B cell (primary cell): ENCODE data around the gene ATP11A. TPM values are rescaled to one million over a fixed set of nuclear protein-coding genes. Genes with fewer than 3 reads are reported as not detected.

Experiments
- ATAC-seq: fragments of 200-7000 bp; cut with Tn5 transposase; one replicate; pipeline ENCODE4 v1.10.0; 2021; ENCODE audit warnings: low read depth, mild to moderate bottlenecking, moderate number of reproducible peaks, moderate library complexity
- CTCF ChIA-PET: fragments of 350-600 bp; sonication (Branson Sonifier 250); formaldehyde crosslinking; loops from one replicate; lab custom pipeline; 2021; ENCODE audit warnings: antibody characterized with exemption, inconsistent platforms; lab: Charles Lee
- POLR2A ChIA-PET: fragments of 350-600 bp; sonication (Branson Sonifier 250); formaldehyde crosslinking; loops from one replicate; lab custom pipeline; 2021; ENCODE audit warnings: antibody characterized with exemption; lab: Charles Lee
- DNase-seq: peaks from one replicate; pipeline ENCODE4 v3.0.0; 2013
- H2AFZ ChIP-seq: 2 replicates; pipeline ENCODE4 v1.6.1; 2012; ENCODE audit warnings: mild to moderate bottlenecking, low read depth, low read length; ENCODE audit not compliant: insufficient read depth, poor library complexity, severe bottlenecking
- H3K27ac ChIP-seq, 2 donors: 1 replicate in 1 of 2; 2 replicates in 1 of 2; pipeline ENCODE4 v1.5.1; 2012 to 2013; ENCODE audit warnings: low read length in 2 of 2, mild to moderate bottlenecking in 2 of 2, moderate library complexity in 1 of 2
- H3K27me3 ChIP-seq, 4 experiments: fragments of 200-600 bp in 1 of 4; sonication (generic) in 1 of 4; replicated peaks in 1 of 4; 1 replicate in 2 of 4; 2 replicates in 2 of 4; pipeline versions ENCODE4 v1.6.1 to v1.7.0; 2013 to 2016; ENCODE audit warnings: low read length in 3 of 4, mild to moderate bottlenecking in 2 of 4, mixed read lengths in 1 of 4, moderate library complexity in 1 of 4; ENCODE audit not compliant: insufficient read depth in 4 of 4, control insufficient read depth in 3 of 4; ENCODE audit errors: control extremely low read depth in 1 of 4
- H3K36me3 ChIP-seq, 2 experiments: replicated peaks in 1 of 2; 1 replicate in 1 of 2; 2 replicates in 1 of 2; pipeline versions ENCODE4 v1.6.1 to v1.7.1; 2013; ENCODE audit warnings: low read length in 1 of 2; ENCODE audit not compliant: insufficient read depth in 2 of 2, control insufficient read depth in 1 of 2; ENCODE audit errors: control extremely low read depth in 1 of 2, extremely low read depth in 1 of 2
- H3K4me1 ChIP-seq, 2 donors: fragments of 200-600 bp in 1 of 2; sonication (generic) in 1 of 2; 1 replicate in 1 of 2; 2 replicates in 1 of 2; pipeline versions ENCODE4 v1.5.1 to v1.6.1; 2013 to 2017; ENCODE audit warnings: low read length in 2 of 2; ENCODE audit not compliant: control insufficient read depth in 2 of 2, insufficient read depth in 2 of 2
- H3K4me2 ChIP-seq: replicated peaks from 2 replicates; pipeline ENCODE3; 2012; ENCODE audit warnings: mild to moderate bottlenecking, low read depth, low read length; ENCODE audit not compliant: poor library complexity, severe bottlenecking
- H3K4me3 ChIP-seq, 5 experiments: fragments of 200-600 bp in 1 of 5; sonication (generic) in 1 of 5; 1 replicate in 3 of 5; 2 replicates in 2 of 5; pipeline versions ENCODE4 v1.5.1 to v1.7.0; 2011 to 2016; ENCODE audit warnings: low read length in 4 of 5, mild to moderate bottlenecking in 4 of 5, low read depth in 2 of 5, control low read depth in 1 of 5, moderate library complexity in 1 of 5; ENCODE audit not compliant: insufficient read depth in 1 of 5; ENCODE audit errors: control extremely low read depth in 1 of 5, extremely low read depth in 1 of 5
- H3K79me2 ChIP-seq: fragments of 200-600 bp; sonication (generic); one replicate; pipeline ENCODE4 v1.6.0; 2016; ENCODE audit warnings: low read length; ENCODE audit not compliant: control insufficient read depth, insufficient read depth
- H3K9ac ChIP-seq: fragments of 200-600 bp; sonication (generic); 2 replicates; pipeline ENCODE4 v1.6.1; 2017; ENCODE audit warnings: mild to moderate bottlenecking, low read length, moderate library complexity
- H3K9me3 ChIP-seq, 3 donors: one replicate each; pipeline versions ENCODE4 v1.6.1 to v1.7.1; 2013; ENCODE audit warnings: low read length in 2 of 3; ENCODE audit not compliant: control insufficient read depth in 2 of 3, insufficient read depth in 1 of 3; ENCODE audit errors: control extremely low read depth in 1 of 3
- H4K20me1 ChIP-seq: 2 replicates; pipeline ENCODE4 v1.6.0; 2012; ENCODE audit warnings: mild to moderate bottlenecking, low read length; ENCODE audit not compliant: insufficient read depth, control insufficient read depth, poor library complexity, severe bottlenecking
- H3K27ac Mint-ChIP-seq: one replicate; pipeline ENCODE4 v1.8.0; 2021; ENCODE audit warnings: mixed read lengths
- H3K27me3 Mint-ChIP-seq: one replicate; pipeline ENCODE4 v1.8.0; 2021; ENCODE audit warnings: mixed read lengths
- H3K4me1 Mint-ChIP-seq: one replicate; pipeline ENCODE4 v1.8.0; 2021; ENCODE audit warnings: mixed read lengths
- H3K4me3 Mint-ChIP-seq: one replicate; pipeline ENCODE4 v1.8.0; 2021; ENCODE audit warnings: mixed read lengths
- H3K9me3 Mint-ChIP-seq: one replicate; pipeline ENCODE4 v1.8.0; 2022; ENCODE audit warnings: mixed read lengths; ENCODE audit not compliant: insufficient read depth
- EZH2 ChIP-seq: IDR thresholded peaks from 2 replicates; pipeline ENCODE4 v1.6.1; 2012; ENCODE audit warnings: borderline replicate concordance, low read depth, mild to moderate bottlenecking, moderate library complexity, low read length; ENCODE audit not compliant: insufficient read depth, poor library complexity, severe bottlenecking
- WGBS: methylation state at CpG from one replicate; pipeline ENCODE4 v1.1.5; 2013; ENCODE audit warnings: missing lambda C conversion rate; ENCODE audit not compliant: insufficient coverage; 5-methylcytosine and 5-hydroxymethylcytosine counted together
- intact Hi-C: fragments of 100-400 bp; cut with micrococcal nuclease; formaldehyde crosslinking; loops from one replicate; pipeline ENCODE4 v1.10.0; 2022
- polyA plus RNA-seq: library from polyadenylated mRNA; depleted of rRNA; stranded (reverse); fragments of >200 nt; gene quantifications from 2 replicates; pipeline ENCODE4 v1.2.3, GENCODE V29; 2012
- total RNA-seq, 2 donors: library from RNA; stranded (reverse); fragments of 120-200 nt in 1 of 2; gene quantifications; 1 replicate in 1 of 2; 2 replicates in 1 of 2; pipeline versions ENCODE4 v1.2.3 to v1.2.4, GENCODE V29; 2013 to 2022
- TF ChIP-seq, protein P1 (sequence below): fragments of 200-600 bp; IDR thresholded peaks from one replicate; pipeline ENCODE4 v1.8.0; 2022; ENCODE audit warnings: antibody characterized with exemption, mild to moderate bottlenecking

The ATP11A gene
- total and polyA plus RNA-seq, 2 donors (not counting 1 experiment from before 2014, with no cell fraction given) = 36.9 to 60.3 TPM

DNA sequence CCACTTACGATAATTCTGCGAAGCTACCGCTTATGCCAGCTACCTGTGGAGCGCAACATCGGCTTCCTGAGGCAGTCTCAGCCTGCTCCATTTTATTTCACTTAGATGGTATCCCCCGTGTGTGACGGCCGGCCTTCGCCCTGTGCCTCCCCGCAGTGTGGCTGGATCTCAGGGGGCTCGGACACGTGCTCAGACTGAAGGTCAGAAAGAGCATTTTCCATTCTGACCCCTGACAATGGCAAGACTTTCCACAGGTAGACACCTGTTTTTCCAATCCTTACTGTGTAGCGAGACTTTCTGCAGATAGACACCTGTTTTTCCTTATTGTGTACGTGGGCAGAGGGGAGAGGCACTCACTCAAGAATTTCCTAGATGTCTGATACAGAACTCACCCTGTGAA, 52.7 kb downstream of the ATP11A start:
- intact Hi-C loops = no loop called here
- 87% methylated on average over 13 of the region's 14 CpGs for WGBS
- Histone ChIP-seq H2AFZ (no peak overlapping the region), H3K79me2 (peaks cover 6% of the 10 kb centered on the region), H3K36me3 (no peaks in the 10 kb centered on the region), H3K27ac (no peak overlapping the region), H3K9ac (no peak overlapping the region), H4K20me1 (no peaks in the 10 kb centered on the region), H3K4me1 (no peaks in the 10 kb centered on the region), H3K27me3 (no peaks in the 10 kb centered on the region), H3K4me3 (no peak overlapping the region), H3K4me2 (no peak overlapping the region), H3K9me3 (no peaks in the 10 kb centered on the region)
- Mint-ChIP-seq H3K9me3 (no peaks in the 10 kb centered on the region), H3K4me1 (peaks cover 10% of the 10 kb centered on the region), H3K27me3 (no peaks in the 10 kb centered on the region), H3K27ac (no peak overlapping the region), H3K4me3 (no peak overlapping the region)
- POLR2A ChIA-PET = no interaction called here
- CTCF ChIA-PET = no interaction called here
- ATAC-seq (no peak), DNase-seq (no peak)
- TF ChIP-seq, protein P1, sequence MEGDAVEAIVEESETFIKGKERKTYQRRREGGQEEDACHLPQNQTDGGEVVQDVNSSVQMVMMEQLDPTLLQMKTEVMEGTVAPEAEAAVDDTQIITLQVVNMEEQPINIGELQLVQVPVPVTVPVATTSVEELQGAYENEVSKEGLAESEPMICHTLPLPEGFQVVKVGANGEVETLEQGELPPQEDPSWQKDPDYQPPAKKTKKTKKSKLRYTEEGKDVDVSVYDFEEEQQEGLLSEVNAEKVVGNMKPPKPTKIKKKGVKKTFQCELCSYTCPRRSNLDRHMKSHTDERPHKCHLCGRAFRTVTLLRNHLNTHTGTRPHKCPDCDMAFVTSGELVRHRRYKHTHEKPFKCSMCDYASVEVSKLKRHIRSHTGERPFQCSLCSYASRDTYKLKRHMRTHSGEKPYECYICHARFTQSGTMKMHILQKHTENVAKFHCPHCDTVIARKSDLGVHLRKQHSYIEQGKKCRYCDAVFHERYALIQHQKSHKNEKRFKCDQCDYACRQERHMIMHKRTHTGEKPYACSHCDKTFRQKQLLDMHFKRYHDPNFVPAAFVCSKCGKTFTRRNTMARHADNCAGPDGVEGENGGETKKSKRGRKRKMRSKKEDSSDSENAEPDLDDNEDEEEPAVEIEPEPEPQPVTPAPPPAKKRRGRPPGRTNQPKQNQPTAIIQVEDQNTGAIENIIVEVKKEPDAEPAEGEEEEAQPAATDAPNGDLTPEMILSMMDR = no peak

DNA sequence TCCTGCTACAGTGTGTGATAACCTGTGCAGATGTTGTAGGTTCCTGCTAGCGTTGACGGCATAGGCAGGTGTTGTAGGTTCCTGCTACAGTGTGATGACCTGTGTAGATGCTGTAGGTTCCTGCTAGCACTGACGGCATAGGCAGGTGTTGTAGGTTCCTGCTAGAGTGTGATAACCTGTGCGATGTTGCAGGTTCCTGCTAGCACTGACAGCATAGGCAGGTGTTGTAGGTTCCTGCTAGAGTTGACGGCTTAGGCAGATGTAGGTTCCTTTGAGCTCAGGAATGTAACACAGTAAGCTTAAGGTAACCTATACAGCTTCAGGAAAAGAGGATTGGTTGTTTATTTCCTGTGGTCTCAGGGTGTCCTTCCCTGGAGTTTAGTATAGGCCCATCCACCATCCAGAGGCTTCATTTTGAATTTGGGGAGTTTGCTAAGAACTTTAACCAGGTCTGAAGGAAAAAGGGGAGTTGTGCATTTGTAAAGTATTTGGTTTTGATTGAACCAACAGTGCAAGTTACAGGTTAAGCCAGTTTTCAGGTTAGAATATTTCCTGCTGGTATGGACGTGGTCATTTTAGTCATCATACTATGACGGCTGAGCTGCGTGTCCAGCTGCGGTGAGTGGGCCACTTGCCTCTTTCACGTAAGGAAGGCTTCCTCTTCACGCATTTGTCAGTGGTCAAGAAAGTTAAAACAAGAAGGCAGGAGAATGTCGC, 53.8 kb downstream of the ATP11A start:
- ChIA-PET CTCF (no interaction called here), POLR2A (no interaction called here)
- Mint-ChIP-seq H3K27ac (no peak overlapping the region), H3K9me3 (no peaks in the 10 kb centered on the region), H3K4me1 (peaks cover 10% of the 10 kb centered on the region), H3K4me3 (no peak overlapping the region), H3K27me3 (no peaks in the 10 kb centered on the region)
- Histone ChIP-seq H3K9me3 (peaks cover 0 to under 1% (median 0%) of the 10 kb centered on the region in 3 donors), H3K36me3 (no peaks in the 10 kb centered on the region), H3K4me3 (no peak overlapping the region), H2AFZ (no peak overlapping the region), H3K27ac (no peak overlapping the region), H3K9ac (no peak overlapping the region), H4K20me1 (no peaks in the 10 kb centered on the region), H3K4me2 (no peak overlapping the region), H3K79me2 (peaks cover 6% of the 10 kb centered on the region), H3K27me3 (no peaks in the 10 kb centered on the region), H3K4me1 (no peaks in the 10 kb centered on the region)
- WGBS = 84% methylated on average over 10 of the region's 12 CpGs
- DNase-seq = no peak
- no peak for ATAC-seq
- intact Hi-C loops = no loop called here
- TF ChIP-seq EZH2 = no peak
- TF ChIP-seq, protein P1 = no peak
